ENCODE results near the gene MYCT1. TPM values are rescaled to one million over a fixed set of nuclear protein-coding genes. Genes with fewer than 3 reads are reported as not detected.

The MYCT1 gene
- total RNA-seq = not detected in 2 replicates

DNA sequence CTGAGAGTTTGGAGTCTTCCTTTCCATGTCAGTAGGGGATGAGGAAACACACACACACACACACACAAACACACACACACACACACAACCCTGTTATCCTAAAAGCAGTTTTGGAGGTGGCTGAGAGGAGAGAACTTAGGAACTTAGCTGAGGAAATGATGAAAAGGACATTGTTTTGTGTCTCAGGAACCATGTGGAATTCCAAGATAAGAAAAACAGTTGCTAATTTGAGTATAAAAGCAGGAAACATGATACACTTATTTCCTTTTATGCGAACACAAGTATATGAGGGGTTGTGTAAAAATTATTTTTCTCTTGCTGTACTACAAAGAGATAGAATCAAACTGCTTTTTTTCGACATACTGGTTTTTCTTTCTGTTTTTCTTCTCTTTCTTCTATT lies at the start of gene MYCT1:
Gene MYCT1 (plus strand): TSS at position 264 of the 400 bp plus-strand sequence. CDS start 6 bp downstream, at position 270.

DNA sequence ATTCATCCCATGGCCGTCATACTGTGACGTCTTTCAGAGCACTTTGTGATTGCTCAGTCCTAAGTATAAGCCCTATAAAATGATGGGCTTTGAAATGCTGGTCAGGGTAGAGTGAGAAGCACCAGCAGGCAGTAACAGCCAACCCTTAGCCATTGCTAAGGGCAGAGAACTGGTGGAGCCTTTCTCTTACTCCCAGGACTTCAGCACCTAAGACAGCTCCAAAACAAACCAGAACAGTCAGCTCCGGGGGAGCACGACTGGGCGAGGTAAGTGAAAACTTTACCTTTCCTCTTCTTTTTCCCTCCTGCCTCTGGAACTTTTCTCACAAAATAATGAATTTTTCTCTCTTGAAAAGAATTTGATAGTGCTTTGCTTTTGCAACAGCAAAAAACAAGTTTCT lies 53.0 kb downstream of the MYCT1 start, which contains the start of gene VIP:
Gene VIP (plus strand): TSS at position 104 of the 400 bp plus-strand sequence. CDS start 1,381 bp downstream, outside the sequence.

Other genes starting within 250 kb of the MYCT1 start
- 4.6 and 7.6 TPM in 2 replicates for gene SYNE1, start 60.5 kb upstream of the MYCT1 start, total RNA-seq
- gene VIP, start 52.9 kb downstream of the MYCT1 start, total RNA-seq = not detected in 2 replicates